Measurements from ENCODE around the gene CCDC141.

CCDC141 gene

GRCh38 chr2:178947006-178947405 is 102.9 kb downstream of the CCDC141 start:
- Histone ChIP-seq H3K9me3 (ENCODE audit: low read length) (no peaks in the 10 kb centered on the region), H3K4me3 (ENCODE audit: low read length) (no peak overlapping the region)

DNA sequence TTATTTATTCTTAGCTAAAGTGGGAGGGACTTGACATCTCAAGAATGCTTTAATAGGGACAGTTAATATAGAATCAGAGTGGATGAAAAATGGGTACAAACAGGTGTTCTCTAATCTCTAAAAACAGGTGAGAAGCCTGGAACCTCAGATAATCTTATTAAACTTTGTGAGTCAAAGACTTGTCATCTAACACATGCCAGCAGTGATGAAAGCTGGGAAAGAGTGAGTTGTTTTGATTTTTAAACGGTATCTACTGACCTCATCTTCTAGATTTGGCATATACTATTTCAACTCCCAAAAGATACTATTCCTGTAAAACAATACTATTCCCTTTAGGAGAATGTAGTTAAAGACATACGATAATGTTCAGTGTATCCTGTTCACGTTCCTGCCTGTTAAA is 103.4 kb downstream of the CCDC141 start:
- Histone ChIP-seq H3K4me3 (ENCODE audit: low read length) (no peak overlapping the region), H3K27me3 (ENCODE audit: insufficient read depth, low read length) (no peaks in the 10 kb centered on the region), H3K4me1 (ENCODE audit: insufficient read depth, low read length) (no peaks in the 10 kb centered on the region), H2AFZ (ENCODE audit: low read depth, low read length) (no peak overlapping the region), H3K9me3 (ENCODE audit: low read length) (no peaks in the 10 kb centered on the region), H3K36me3 (ENCODE audit: insufficient read depth, low read length) (no peaks in the 10 kb centered on the region)

More at GRCh38 chr2:178947006-178947405, 102.9 kb downstream of the CCDC141 start:
- no peaks in the 10 kb centered on the region for H3K36me3 ChIP-seq (ENCODE audit: insufficient read depth, low read length)
- no peaks in the 10 kb centered on the region for H3K4me1 ChIP-seq (ENCODE audit: insufficient read depth, low read length)
- H3K27me3 ChIP-seq (ENCODE audit: insufficient read depth, low read length): no peaks in the 10 kb centered on the region
- H2AFZ ChIP-seq (ENCODE audit: low read depth, low read length): no peak overlapping the region

DNA sequence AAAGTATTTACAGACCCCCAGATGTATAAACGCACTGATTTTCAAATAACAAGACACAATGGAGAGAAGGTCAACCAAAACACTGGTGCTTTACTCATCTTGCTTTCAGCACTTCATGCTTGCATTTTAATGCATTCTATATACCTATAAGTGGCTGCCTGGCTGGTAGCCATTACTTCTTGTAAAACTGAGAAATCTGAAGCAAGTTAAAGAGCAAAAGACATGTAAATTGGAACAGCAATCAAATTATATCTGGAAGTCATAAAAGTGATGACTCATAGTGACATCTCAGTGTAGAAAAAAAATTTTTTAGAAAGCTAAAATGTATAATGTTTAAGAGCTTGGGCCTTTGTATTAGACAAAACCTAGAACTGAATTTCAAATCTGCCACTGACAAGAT is 106.2 kb downstream of the CCDC141 start:
- no peaks in the 10 kb centered on the region for H3K27me3 ChIP-seq (ENCODE audit: insufficient read depth, low read length)
- H2AFZ ChIP-seq (ENCODE audit: low read depth, low read length): no peak overlapping the region
- no peaks in the 10 kb centered on the region for H3K9me3 ChIP-seq (ENCODE audit: low read length)
- no peaks in the 10 kb centered on the region for H3K36me3 ChIP-seq (ENCODE audit: insufficient read depth, low read length)
- no peaks in the 10 kb centered on the region for H3K4me1 ChIP-seq (ENCODE audit: insufficient read depth, low read length)
- no peak overlapping the region for H3K4me3 ChIP-seq (ENCODE audit: low read length)

GRCh38 chr2:178934571-178934970 is 115.4 kb downstream of the CCDC141 start:
- H3K9me3 ChIP-seq (ENCODE audit: low read length): no peaks in the 10 kb centered on the region
- H3K4me1 ChIP-seq (ENCODE audit: insufficient read depth, low read length): no peaks in the 10 kb centered on the region
- H3K27me3 ChIP-seq (ENCODE audit: insufficient read depth, low read length): no peaks in the 10 kb centered on the region
- H2AFZ ChIP-seq (ENCODE audit: low read depth, low read length): no peak overlapping the region
- H3K4me3 ChIP-seq (ENCODE audit: low read length): no peak overlapping the region
- no peaks in the 10 kb centered on the region for H3K36me3 ChIP-seq (ENCODE audit: insufficient read depth, low read length)

GRCh38 chr2:178933493-178933892 is 116.4 kb downstream of the CCDC141 start:
- H3K9me3 ChIP-seq (ENCODE audit: low read length): no peaks in the 10 kb centered on the region
- no peak overlapping the region for H2AFZ ChIP-seq (ENCODE audit: low read depth, low read length)
- H3K4me3 ChIP-seq (ENCODE audit: low read length): no peak overlapping the region
- H3K4me1 ChIP-seq (ENCODE audit: insufficient read depth, low read length): no peaks in the 10 kb centered on the region
- H3K27me3 ChIP-seq (ENCODE audit: insufficient read depth, low read length): no peaks in the 10 kb centered on the region
- no peaks in the 10 kb centered on the region for H3K36me3 ChIP-seq (ENCODE audit: insufficient read depth, low read length)

DNA sequence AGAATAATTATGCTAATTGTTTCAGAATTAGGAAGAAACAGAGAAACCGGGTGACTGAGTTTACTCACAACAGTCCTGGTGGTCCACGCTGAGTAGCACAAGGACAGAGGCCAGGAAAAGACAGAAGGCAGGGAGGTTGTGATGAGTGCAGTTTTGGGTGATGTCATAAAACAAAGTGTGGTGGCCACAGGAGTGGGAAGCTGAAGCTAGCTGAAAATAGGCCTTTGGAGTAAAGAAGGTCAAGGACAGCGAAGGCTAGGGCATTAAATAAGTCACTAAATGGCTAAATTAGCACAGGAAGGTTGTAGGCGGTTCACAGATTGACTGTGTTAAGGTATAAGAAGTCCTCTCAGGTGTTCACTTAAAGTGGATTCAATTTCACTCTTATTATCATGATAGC is 121.9 kb downstream of the CCDC141 start:
- Histone ChIP-seq H3K27me3 (ENCODE audit: insufficient read depth, low read length) (no peaks in the 10 kb centered on the region), H3K36me3 (ENCODE audit: insufficient read depth, low read length) (no peaks in the 10 kb centered on the region), H3K9me3 (ENCODE audit: low read length) (no peaks in the 10 kb centered on the region), H2AFZ (ENCODE audit: low read depth, low read length) (no peak overlapping the region), H3K4me1 (ENCODE audit: insufficient read depth, low read length) (no peaks in the 10 kb centered on the region), H3K4me3 (ENCODE audit: low read length) (no peak overlapping the region)

DNA sequence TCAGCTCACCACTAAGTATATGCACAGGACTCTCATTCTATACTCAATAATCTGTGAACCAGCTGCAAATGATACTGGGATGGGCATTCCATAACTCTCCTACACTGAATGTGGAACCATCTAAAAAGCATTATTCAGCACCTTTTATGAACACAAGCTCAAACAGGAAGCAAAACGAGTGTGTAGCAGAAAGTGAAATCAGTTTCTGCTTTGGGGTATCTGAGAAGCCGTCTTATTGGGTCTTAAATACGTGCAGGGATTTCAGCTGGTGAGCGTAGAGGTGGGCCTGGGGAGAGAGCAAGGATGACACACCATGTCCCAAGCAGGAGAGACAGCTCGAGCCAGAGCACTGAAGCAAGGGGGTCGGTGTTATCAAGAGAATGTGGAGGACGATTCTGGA is 122.8 kb downstream of the CCDC141 start:
- Histone ChIP-seq H3K36me3 (ENCODE audit: insufficient read depth, low read length) (no peaks in the 10 kb centered on the region), H2AFZ (ENCODE audit: low read depth, low read length) (no peak overlapping the region), H3K4me3 (ENCODE audit: low read length) (no peak overlapping the region), H3K9me3 (ENCODE audit: low read length) (no peaks in the 10 kb centered on the region), H3K4me1 (ENCODE audit: insufficient read depth, low read length) (no peaks in the 10 kb centered on the region), H3K27me3 (ENCODE audit: insufficient read depth, low read length) (no peaks in the 10 kb centered on the region)

GRCh38 chr2:178924817-178925216 is 125.1 kb downstream of the CCDC141 start:
- H3K9me3 ChIP-seq (ENCODE audit: low read length): no peaks in the 10 kb centered on the region
- no peak overlapping the region for H2AFZ ChIP-seq (ENCODE audit: low read depth, low read length)
- H3K27me3 ChIP-seq (ENCODE audit: insufficient read depth, low read length): no peaks in the 10 kb centered on the region
- H3K36me3 ChIP-seq (ENCODE audit: insufficient read depth, low read length): no peaks in the 10 kb centered on the region
- H3K4me1 ChIP-seq (ENCODE audit: insufficient read depth, low read length): no peaks in the 10 kb centered on the region
- H3K4me3 ChIP-seq (ENCODE audit: low read length): no peak overlapping the region

DNA sequence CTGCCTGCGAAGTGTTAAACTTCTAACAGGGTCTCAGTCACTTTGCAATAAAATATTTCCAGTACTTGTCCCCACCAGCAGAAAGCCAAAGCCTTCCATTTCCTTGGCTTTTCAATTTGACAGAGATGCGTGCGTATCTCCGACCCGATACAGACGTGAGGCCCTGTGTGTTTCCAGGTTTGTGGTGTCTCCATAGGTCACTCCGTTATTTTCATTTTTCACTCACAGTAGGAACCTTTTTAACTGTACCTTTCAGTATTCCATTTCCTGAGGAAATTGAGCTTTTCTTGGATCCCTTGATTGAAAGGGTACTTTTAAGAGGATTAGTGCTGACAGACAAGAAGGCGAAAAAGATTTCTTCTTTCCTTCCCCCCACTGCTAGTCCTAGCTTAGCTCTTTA is 126.4 kb downstream of the CCDC141 start:
- Histone ChIP-seq H3K36me3 (ENCODE audit: insufficient read depth, low read length) (no peaks in the 10 kb centered on the region), H3K9me3 (ENCODE audit: low read length) (no peaks in the 10 kb centered on the region), H3K4me1 (ENCODE audit: insufficient read depth, low read length) (no peaks in the 10 kb centered on the region), H3K4me3 (ENCODE audit: low read length) (no peak overlapping the region), H3K27me3 (ENCODE audit: insufficient read depth, low read length) (no peaks in the 10 kb centered on the region), H2AFZ (ENCODE audit: low read depth, low read length) (no peak overlapping the region)

DNA sequence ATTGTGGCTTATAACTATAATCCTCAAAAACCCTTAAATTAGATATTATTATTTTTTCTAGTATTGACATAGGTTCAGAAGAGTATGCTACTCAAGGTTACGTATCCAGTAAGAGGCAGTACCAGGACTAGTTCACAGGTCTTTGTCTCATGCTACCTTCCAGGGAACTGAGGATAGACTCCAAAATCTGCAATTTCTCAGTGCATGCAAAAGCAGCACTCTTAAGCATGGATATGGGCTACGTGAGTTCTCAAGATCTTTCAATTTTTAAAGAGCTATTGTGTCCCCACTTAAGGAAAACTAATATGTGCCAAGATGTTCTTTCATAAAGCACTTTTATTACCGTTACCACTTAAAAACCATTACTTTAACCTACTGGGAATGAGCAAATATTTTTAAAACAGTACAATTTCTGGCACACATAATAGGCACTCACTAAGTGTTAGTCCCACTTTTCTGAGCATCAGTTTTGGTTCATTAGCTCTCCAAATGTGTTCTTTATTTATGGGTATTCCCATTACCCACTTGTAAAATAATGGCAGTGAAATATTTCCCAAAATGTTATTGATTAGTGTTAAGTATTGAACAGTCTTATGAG is 128.9 kb downstream of the CCDC141 start:
- H3K27me3 ChIP-seq (ENCODE audit: insufficient read depth, low read length): no peaks in the 10 kb centered on the region
- H3K9me3 ChIP-seq (ENCODE audit: low read length): no peaks in the 10 kb centered on the region
- no peak overlapping the region for H3K4me3 ChIP-seq (ENCODE audit: low read length)
- H3K36me3 ChIP-seq (ENCODE audit: insufficient read depth, low read length): no peaks in the 10 kb centered on the region
- no peaks in the 10 kb centered on the region for H3K4me1 ChIP-seq (ENCODE audit: insufficient read depth, low read length)
- no peak overlapping the region for H2AFZ ChIP-seq (ENCODE audit: low read depth, low read length)

GRCh38 chr2:178917555-178917954 is 132.4 kb downstream of the CCDC141 start:
- Histone ChIP-seq H2AFZ (ENCODE audit: low read depth, low read length) (no peak overlapping the region), H3K27me3 (ENCODE audit: insufficient read depth, low read length) (no peaks in the 10 kb centered on the region), H3K4me1 (ENCODE audit: insufficient read depth, low read length) (no peaks in the 10 kb centered on the region), H3K9me3 (ENCODE audit: low read length) (no peaks in the 10 kb centered on the region), H3K36me3 (ENCODE audit: insufficient read depth, low read length) (no peaks in the 10 kb centered on the region), H3K4me3 (ENCODE audit: low read length) (no peak overlapping the region)

- Histone ChIP-seq H3K4me3 (ENCODE audit: low read length) (no peak overlapping the region), H2AFZ (ENCODE audit: low read depth, low read length) (no peak overlapping the region), H3K36me3 (ENCODE audit: insufficient read depth, low read length) (no peaks in the 10 kb centered on the region), H3K27me3 (ENCODE audit: insufficient read depth, low read length) (no peaks in the 10 kb centered on the region), H3K4me1 (ENCODE audit: insufficient read depth, low read length) (no peaks in the 10 kb centered on the region), H3K9me3 (ENCODE audit: low read length) (no peaks in the 10 kb centered on the region)
These were observed 134.3 kb downstream of the CCDC141 start for GRCh38 chr2:178915423-178916173.

GRCh38 chr2:178914259-178914849 is 135.6 kb downstream of the CCDC141 start:
- Histone ChIP-seq H3K27me3 (ENCODE audit: insufficient read depth, low read length) (no peaks in the 10 kb centered on the region), H2AFZ (ENCODE audit: low read depth, low read length) (no peak overlapping the region), H3K4me3 (ENCODE audit: low read length) (no peak overlapping the region), H3K4me1 (ENCODE audit: insufficient read depth, low read length) (no peaks in the 10 kb centered on the region), H3K9me3 (ENCODE audit: low read length) (no peaks in the 10 kb centered on the region), H3K36me3 (ENCODE audit: insufficient read depth, low read length) (no peaks in the 10 kb centered on the region)
